ENCODE data around the gene ECM2.

ECM2 gene

DNA sequence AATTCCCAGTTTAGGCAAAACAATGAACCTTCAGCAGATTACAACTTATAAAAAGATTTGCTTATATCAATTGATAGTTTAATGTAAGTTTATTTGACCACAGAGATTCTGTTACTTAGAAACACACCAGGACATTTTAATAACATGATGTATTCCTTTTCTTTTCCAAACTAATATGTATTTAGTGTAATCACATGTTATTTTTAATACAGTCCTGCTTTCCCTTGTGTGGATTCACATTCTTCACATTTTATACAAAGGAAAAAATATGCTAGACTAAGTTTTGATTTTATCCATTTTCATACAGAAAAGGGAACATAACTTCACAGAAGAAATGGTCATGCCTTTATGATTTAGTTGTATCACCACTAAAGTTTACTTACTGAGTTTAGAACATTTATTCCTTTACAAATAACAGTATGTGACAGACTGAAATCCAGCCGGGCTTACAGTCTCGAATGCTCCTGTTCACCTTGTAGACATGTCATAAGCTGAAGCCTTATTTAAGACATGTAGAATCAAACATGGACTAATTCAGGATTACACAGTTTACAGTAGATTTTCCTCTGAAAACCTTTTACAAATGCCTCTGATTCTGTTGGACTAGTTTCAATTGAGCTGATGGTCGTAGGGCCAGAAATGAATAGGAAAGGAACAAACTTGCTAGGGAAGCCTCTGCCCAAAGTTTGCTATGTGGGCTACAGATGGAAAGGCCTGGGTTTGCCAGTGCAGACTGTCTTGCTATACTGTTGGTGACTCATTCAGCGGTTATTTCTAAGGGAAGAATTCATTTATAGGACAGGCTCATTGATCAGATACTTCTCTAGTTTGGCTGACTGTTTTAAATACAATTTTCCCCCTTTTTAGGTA lies 46.9 kb downstream of the ECM2 start:
- Histone ChIP-seq H3K9ac (ENCODE audit: low read length) (no peak overlapping the region), H3K36me3 (ENCODE audit: low read length) (no peaks in the 10 kb centered on the region), H3K79me2 (ENCODE audit: insufficient read depth, low read length) (no peaks in the 10 kb centered on the region), H4K20me1 (ENCODE audit: low read depth, low read length) (no peaks in the 10 kb centered on the region), H3F3A (ENCODE audit: insufficient read depth) (no peaks in the 10 kb centered on the region), H3K4me2 (ENCODE audit: low read depth, low read length, poor library complexity, severe bottlenecking) (no peak overlapping the region), H3K27ac (ENCODE audit: low read depth, low read length) (no peak overlapping the region), H3K27me3 (ENCODE audit: low read length) (no peaks in the 10 kb centered on the region), H3K4me3 (ENCODE audit: insufficient read depth, low read length, poor library complexity, severe bottlenecking) (no peak overlapping the region), H3K9me2 (replicated peaks; ENCODE audit: insufficient read depth, low read length) (no peaks in the 10 kb centered on the region), H2AFZ (ENCODE audit: low read depth, low read length, severe bottlenecking) (no peak overlapping the region), H3K9me3 (ENCODE audit: insufficient read depth, low read length) (no peaks in the 10 kb centered on the region)
- no peak for TF ChIP-seq EZH2phosphoT487 (conservative IDR thresholded peaks at IDR 0.05; ENCODE audit: low read length)
- TF ChIP-seq, protein P1, sequence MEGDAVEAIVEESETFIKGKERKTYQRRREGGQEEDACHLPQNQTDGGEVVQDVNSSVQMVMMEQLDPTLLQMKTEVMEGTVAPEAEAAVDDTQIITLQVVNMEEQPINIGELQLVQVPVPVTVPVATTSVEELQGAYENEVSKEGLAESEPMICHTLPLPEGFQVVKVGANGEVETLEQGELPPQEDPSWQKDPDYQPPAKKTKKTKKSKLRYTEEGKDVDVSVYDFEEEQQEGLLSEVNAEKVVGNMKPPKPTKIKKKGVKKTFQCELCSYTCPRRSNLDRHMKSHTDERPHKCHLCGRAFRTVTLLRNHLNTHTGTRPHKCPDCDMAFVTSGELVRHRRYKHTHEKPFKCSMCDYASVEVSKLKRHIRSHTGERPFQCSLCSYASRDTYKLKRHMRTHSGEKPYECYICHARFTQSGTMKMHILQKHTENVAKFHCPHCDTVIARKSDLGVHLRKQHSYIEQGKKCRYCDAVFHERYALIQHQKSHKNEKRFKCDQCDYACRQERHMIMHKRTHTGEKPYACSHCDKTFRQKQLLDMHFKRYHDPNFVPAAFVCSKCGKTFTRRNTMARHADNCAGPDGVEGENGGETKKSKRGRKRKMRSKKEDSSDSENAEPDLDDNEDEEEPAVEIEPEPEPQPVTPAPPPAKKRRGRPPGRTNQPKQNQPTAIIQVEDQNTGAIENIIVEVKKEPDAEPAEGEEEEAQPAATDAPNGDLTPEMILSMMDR (IDR thresholded peaks at IDR 0.05; ENCODE audit: insufficient read depth, low read length, poor library complexity, severe bottlenecking) = no peak

DNA sequence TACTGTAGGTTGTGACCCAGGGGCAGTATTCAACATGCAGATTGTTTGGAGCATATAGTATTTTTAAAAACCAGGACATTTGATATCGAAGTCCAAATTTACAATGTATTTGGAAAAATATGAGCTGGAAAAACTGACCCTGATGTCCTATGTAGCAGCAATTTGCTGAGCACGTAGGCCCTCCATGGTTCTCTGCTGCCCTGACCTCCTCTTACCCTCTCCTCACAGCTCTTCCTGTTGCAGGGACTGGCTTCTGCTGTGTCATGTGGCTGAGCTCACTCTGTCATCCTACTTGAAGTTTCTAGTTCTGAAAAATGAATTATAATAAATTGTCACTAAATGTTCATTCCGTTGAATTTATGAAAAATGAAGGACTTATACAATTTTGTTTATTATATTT lies 49.4 kb downstream of the ECM2 start:
- H3K9ac ChIP-seq (ENCODE audit: low read length) = no peak overlapping the region
- no peak overlapping the region for H3K4me3 ChIP-seq (ENCODE audit: insufficient read depth, low read length, poor library complexity, severe bottlenecking)
- H3K79me2 ChIP-seq (ENCODE audit: insufficient read depth, low read length) = no peaks in the 10 kb centered on the region
- no peak overlapping the region for H2AFZ ChIP-seq (ENCODE audit: low read depth, low read length, severe bottlenecking)
- no peaks in the 10 kb centered on the region for H3K9me3 ChIP-seq (ENCODE audit: insufficient read depth, low read length)
- H3K27me3 ChIP-seq (ENCODE audit: low read length) = no peaks in the 10 kb centered on the region
- TF ChIP-seq EZH2phosphoT487 (conservative IDR thresholded peaks at IDR 0.05; ENCODE audit: low read length) = no peak
- TF ChIP-seq, protein P1 (IDR thresholded peaks at IDR 0.05; ENCODE audit: insufficient read depth, low read length, poor library complexity, severe bottlenecking) = no peak
- H3K9me2 ChIP-seq (replicated peaks; ENCODE audit: insufficient read depth, low read length) = no peaks in the 10 kb centered on the region
- no peaks in the 10 kb centered on the region for H3F3A ChIP-seq (ENCODE audit: insufficient read depth)
- H3K27ac ChIP-seq (ENCODE audit: low read depth, low read length) = no peak overlapping the region
- no peaks in the 10 kb centered on the region for H3K36me3 ChIP-seq (ENCODE audit: low read length)
- no peak overlapping the region for H3K4me2 ChIP-seq (ENCODE audit: low read depth, low read length, poor library complexity, severe bottlenecking)
- H4K20me1 ChIP-seq (ENCODE audit: low read depth, low read length) = no peaks in the 10 kb centered on the region

DNA sequence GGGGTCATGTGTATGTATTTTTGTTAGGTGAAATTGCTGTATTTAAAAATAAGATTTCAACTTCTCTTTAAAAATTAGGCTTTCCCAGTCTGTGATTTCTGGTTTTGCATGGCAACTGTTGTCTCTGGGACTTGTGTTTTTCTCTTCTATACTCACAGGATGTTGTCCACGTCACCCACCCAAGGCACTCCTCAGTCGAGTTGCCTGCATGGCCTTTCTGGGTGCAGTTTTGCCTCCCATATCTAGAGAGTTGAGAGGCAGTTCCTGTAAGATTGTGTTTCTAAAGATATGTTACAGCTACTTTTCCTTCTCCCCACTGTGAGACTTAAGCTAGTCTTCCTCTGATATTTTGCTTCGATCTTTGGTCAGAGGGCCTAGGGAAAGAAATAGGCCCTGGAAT lies 51.2 kb downstream of the ECM2 start:
- Histone ChIP-seq H3K9me3 (ENCODE audit: insufficient read depth, low read length) (no peaks in the 10 kb centered on the region), H3K4me2 (ENCODE audit: low read depth, low read length, poor library complexity, severe bottlenecking) (no peak overlapping the region), H4K20me1 (ENCODE audit: low read depth, low read length) (no peaks in the 10 kb centered on the region), H3K9me2 (replicated peaks; ENCODE audit: insufficient read depth, low read length) (no peaks in the 10 kb centered on the region), H3K9ac (ENCODE audit: low read length) (no peak overlapping the region), H3K79me2 (ENCODE audit: insufficient read depth, low read length) (no peaks in the 10 kb centered on the region), H3K27ac (ENCODE audit: low read depth, low read length) (no peak overlapping the region), H3K4me3 (ENCODE audit: insufficient read depth, low read length, poor library complexity, severe bottlenecking) (no peak overlapping the region), H3F3A (ENCODE audit: insufficient read depth) (no peaks in the 10 kb centered on the region), H3K27me3 (ENCODE audit: low read length) (no peaks in the 10 kb centered on the region), H3K36me3 (ENCODE audit: low read length) (no peaks in the 10 kb centered on the region), H2AFZ (ENCODE audit: low read depth, low read length, severe bottlenecking) (no peak overlapping the region)
- no peak for TF ChIP-seq EZH2phosphoT487 (conservative IDR thresholded peaks at IDR 0.05; ENCODE audit: low read length)
- TF ChIP-seq, protein P1 (IDR thresholded peaks at IDR 0.05; ENCODE audit: insufficient read depth, low read length, poor library complexity, severe bottlenecking) = no peak

All from SU-DHL-6 (cell line).